ENCODE measurements around the gene TRIM7. TPM values are rescaled to one million over a fixed set of nuclear protein-coding genes. Genes with fewer than 3 reads are reported as not detected.

Gene TRIM7
- total RNA-seq, 1 donor from 2014 or later, result 0.93 TPM

DNA sequence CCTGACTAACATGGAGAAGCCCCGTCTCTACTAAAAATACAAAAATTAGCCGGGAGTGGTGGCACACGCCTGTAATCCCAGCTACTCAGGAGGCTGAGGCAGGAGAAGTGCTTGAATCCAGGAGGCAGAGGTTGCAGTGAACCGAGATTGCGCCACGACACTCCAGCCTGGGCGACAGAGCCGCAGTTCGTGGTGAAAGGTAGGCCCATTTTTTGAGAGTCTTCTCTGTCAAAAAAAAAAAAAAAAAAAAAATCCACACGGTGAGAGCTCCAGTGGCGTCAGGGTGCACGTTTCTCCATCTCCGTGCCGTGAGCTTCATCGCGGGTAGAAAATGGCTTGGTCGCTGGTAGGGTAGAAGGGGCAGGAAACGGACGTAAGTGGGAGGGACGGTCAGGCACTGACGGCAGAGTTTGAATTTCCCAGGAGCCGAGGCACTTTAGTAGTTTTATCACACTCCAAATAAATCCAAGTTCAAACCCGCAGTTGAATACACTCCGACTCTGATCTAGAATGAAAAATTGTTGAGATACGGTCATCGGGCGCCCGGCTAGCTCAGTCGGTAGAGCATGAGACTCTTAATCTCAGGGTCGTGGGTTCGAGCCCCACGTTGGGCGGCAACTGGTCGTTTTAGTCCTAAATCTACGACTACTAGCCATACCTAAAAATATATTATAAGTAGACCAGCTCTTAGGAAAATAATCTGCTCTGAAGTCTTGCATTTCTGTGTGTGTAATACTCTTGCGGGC lies 2.4 kb upstream of the TRIM7 start:
- H3K36me3 Mint-ChIP-seq (ENCODE audit: unreplicated experiment), result peaks cover 15% of the 10 kb centered on the region
- peak overlapping the region; percentile 87 for H3K27ac Mint-ChIP-seq (ENCODE audit: unreplicated experiment)
- peak overlapping the region; percentile 96 for H3K4me3 Mint-ChIP-seq (ENCODE audit: unreplicated experiment)
- H3K27me3 Mint-ChIP-seq (ENCODE audit: unreplicated experiment), result peaks cover 32% of the 10 kb centered on the region
- DNase-seq, result peak; percentile 74
- H3K9me3 Mint-ChIP-seq (ENCODE audit: unreplicated experiment), result peaks cover 29% of the 10 kb centered on the region
- TF ChIP-seq, protein P1, sequence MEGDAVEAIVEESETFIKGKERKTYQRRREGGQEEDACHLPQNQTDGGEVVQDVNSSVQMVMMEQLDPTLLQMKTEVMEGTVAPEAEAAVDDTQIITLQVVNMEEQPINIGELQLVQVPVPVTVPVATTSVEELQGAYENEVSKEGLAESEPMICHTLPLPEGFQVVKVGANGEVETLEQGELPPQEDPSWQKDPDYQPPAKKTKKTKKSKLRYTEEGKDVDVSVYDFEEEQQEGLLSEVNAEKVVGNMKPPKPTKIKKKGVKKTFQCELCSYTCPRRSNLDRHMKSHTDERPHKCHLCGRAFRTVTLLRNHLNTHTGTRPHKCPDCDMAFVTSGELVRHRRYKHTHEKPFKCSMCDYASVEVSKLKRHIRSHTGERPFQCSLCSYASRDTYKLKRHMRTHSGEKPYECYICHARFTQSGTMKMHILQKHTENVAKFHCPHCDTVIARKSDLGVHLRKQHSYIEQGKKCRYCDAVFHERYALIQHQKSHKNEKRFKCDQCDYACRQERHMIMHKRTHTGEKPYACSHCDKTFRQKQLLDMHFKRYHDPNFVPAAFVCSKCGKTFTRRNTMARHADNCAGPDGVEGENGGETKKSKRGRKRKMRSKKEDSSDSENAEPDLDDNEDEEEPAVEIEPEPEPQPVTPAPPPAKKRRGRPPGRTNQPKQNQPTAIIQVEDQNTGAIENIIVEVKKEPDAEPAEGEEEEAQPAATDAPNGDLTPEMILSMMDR (IDR thresholded peaks at IDR 0.05; ENCODE audit: partially characterized antibody, unreplicated experiment), result no peak
- peaks cover 11% of the 10 kb centered on the region for H3K4me1 Mint-ChIP-seq (ENCODE audit: low read depth, unreplicated experiment)

DNA sequence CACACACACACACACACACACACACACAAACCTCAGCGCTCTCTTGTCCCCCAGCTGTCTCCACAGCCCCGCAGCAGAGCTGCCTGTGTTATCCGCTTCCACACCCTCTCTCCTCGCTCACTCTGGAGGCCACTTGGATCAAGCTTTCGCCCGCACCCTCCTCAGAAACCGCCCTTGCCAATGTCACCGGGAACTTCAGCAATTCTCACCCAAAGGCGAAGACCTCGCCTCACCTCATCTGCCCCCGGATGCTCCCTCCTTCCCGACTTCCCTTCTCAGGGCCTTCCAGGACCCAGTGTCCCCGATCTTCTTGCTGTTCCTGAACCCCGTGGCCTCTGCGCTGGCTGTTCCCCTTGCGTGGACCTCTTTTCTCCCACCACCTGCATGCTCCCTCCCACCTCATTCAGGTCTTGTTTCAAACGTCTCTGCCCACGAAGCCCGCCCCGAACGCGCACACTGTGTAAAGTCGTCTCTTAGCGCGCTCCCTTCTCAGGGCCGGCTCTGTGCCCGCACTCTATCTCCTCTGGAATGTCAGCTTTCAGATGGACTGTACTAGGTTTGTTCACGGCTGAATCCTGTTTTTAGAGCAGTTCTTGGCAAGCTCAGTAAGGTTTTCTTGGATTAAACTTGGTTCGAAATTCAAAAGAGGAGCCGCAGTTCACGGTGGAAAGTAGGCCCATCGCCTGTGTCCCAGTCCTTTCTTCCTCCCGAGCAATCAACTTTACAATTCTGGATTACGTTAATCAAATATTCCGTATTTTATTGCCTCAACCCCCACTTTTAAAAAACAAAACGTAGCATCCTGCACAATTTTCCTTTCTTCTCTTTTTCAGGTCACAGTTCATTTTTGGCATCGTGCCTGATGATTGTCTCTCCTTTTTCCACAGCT lies 1.0 kb upstream of the TRIM7 start:
- peaks cover 34% of the 10 kb centered on the region for H3K27me3 Mint-ChIP-seq (ENCODE audit: unreplicated experiment)
- H3K9me3 Mint-ChIP-seq (ENCODE audit: unreplicated experiment), result peaks cover 31% of the 10 kb centered on the region
- peak overlapping the region; percentile 96 for H3K4me3 Mint-ChIP-seq (ENCODE audit: unreplicated experiment)
- peaks cover 11% of the 10 kb centered on the region for H3K4me1 Mint-ChIP-seq (ENCODE audit: low read depth, unreplicated experiment)
- peak overlapping the region; percentile 87 for H3K27ac Mint-ChIP-seq (ENCODE audit: unreplicated experiment)
- no peak for DNase-seq
- TF ChIP-seq, protein P1 (IDR thresholded peaks at IDR 0.05; ENCODE audit: partially characterized antibody, unreplicated experiment), result no peak
- peaks cover 15% of the 10 kb centered on the region for H3K36me3 Mint-ChIP-seq (ENCODE audit: unreplicated experiment)

DNA sequence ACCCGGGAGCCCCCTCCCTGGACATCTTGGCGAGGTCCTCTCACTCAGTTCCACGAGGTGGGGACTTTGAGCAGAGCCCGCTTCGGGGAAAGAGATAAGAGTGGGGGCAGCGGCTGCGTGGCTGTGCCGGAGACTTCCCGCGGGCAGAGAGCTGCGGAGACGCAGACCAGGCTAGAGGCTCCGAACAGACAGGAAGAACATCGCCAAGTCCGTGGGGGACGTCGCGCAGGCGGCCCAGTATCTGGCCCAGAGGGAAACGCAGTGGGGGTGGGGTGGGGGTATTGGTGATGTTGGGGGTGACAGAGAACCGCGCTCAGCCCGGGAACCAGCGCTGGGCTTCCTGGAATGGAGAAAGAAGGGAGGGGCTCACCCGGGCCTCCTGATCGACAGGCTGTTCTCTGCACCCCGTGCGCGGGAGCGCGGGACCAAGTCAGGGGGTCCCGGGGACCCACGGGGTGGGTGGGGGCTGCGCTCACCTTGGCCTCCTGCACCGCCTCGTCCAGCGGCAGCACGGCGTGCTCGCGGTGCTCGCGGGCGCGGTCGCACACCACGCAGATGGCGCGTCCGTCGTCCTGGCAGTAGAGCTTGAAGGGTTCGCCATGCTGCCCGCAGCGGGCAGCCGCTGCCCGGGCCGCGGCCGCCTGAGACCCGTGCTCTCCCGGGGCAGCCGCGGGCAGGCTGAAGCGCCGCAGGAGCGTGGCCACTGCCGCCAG lies 727 bp downstream of the TRIM7 start:
- H3K27ac Mint-ChIP-seq (ENCODE audit: unreplicated experiment), result no peak overlapping the region
- peak overlapping the region; percentile 81 for H3K4me3 Mint-ChIP-seq (ENCODE audit: unreplicated experiment)
- H3K9me3 Mint-ChIP-seq (ENCODE audit: unreplicated experiment), result peaks cover 31% of the 10 kb centered on the region
- H3K27me3 Mint-ChIP-seq (ENCODE audit: unreplicated experiment), result peaks cover 34% of the 10 kb centered on the region
- peaks cover 24% of the 10 kb centered on the region for H3K4me1 Mint-ChIP-seq (ENCODE audit: low read depth, unreplicated experiment)
- DNase-seq, result peak; percentile 39
- H3K36me3 Mint-ChIP-seq (ENCODE audit: unreplicated experiment), result peaks cover 15% of the 10 kb centered on the region
- TF ChIP-seq, protein P1 (IDR thresholded peaks at IDR 0.05; ENCODE audit: partially characterized antibody, unreplicated experiment), result no peak

DNA sequence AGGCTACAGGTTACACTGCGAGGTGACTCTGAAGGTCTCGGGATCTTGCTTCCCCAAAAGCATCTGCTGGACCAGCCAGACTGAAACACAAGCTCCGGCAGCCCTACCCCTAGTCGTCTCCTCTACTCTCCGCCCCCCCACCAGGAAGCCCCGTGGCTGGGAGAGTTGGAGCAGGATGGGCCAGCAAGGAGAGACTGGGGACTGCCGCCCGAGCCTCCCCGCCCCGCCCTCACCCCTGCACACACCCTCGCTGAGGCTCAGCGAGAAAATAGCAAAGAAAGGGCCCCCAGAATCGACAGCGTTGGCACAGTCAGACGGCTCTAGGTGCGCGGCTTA lies 1.3 kb downstream of the TRIM7 start:
- Mint-ChIP-seq H3K27ac (ENCODE audit: unreplicated experiment) (no peak overlapping the region), H3K4me1 (ENCODE audit: low read depth, unreplicated experiment) (peaks cover 26% of the 10 kb centered on the region), H3K27me3 (ENCODE audit: unreplicated experiment) (peaks cover 36% of the 10 kb centered on the region), H3K36me3 (ENCODE audit: unreplicated experiment) (peaks cover 15% of the 10 kb centered on the region), H3K9me3 (ENCODE audit: unreplicated experiment) (peaks cover 31% of the 10 kb centered on the region), H3K4me3 (ENCODE audit: unreplicated experiment) (peak overlapping the region; percentile 81)
- no peak for DNase-seq
- TF ChIP-seq, protein P1 (IDR thresholded peaks at IDR 0.05; ENCODE audit: partially characterized antibody, unreplicated experiment), result no peak
